ENCODE results near the gene NCAPH2. TPM values are rescaled to one million over a fixed set of nuclear protein-coding genes. Genes with fewer than 3 reads are reported as not detected.

The NCAPH2 gene
- total and polyA plus RNA-seq, 2 of the 8 experiments (the other 6 are each of a cell fraction or from before 2014, with no cell fraction given) = 62.2 to 81.6 TPM

GRCh38 chr22:50460938-50461337 lies 47.1 kb upstream of the NCAPH2 start (continued):
- TF ChIP-seq ATF3 (IDR thresholded peaks at IDR 0.05; ENCODE audit: insufficient read depth, low read depth, low read length) (no peak), MAX (IDR thresholded peaks at IDR 0.05) (no peak)

All from H1 (cell line).